ENCODE results near the gene PNPLA7.

- TF ChIP-seq BACH1 (IDR thresholded peaks at IDR 0.05; ENCODE audit: low read length): no peak
- TF ChIP-seq CTCF (IDR thresholded peaks at IDR 0.05; ENCODE audit: control extremely low read depth in 1 of 3, insufficient read depth in 1 of 3, low read depth in 1 of 3, low read length in 3 of 3): no peak
- no peak for TF ChIP-seq EZH2 (IDR thresholded peaks at IDR 0.05; ENCODE audit: low read depth, low read length, severe bottlenecking)
- no peak for TF ChIP-seq HDAC2 (IDR thresholded peaks at IDR 0.05; ENCODE audit: borderline replicate concordance in 1 of 2, low read depth in 2 of 2, low read length in 2 of 2)
- TF ChIP-seq POLR2AphosphoS5 (IDR thresholded peaks at IDR 0.05; ENCODE audit: low read depth, low read length): no peak
- no peak for TF ChIP-seq RFX5 (IDR thresholded peaks at IDR 0.05; ENCODE audit: borderline replicate concordance, low read depth, low read length)
- no peak for TF ChIP-seq FOSL1 (IDR thresholded peaks at IDR 0.05; ENCODE audit: insufficient read depth, low read depth, low read length)
- TF ChIP-seq ATF2 (IDR thresholded peaks at IDR 0.05; ENCODE audit: low read length): no peak
Observed at GRCh38 chr9:137486545-137487453, 63.4 kb downstream of the PNPLA7 start.

All from H1 (cell line).